Testis (tissue), 3 donors: ENCODE measurements around the gene COL12A1. TPM values are rescaled to one million over a fixed set of nuclear protein-coding genes. Genes with fewer than 3 reads are reported as not detected.

Experiments used
- DNase-seq: peaks from one replicate; pipeline ENCODE4 v3.0.0-alpha.2; 2019
- H3K27ac ChIP-seq, 2 donors: fragments of 200-600 bp; sonication (generic); one replicate each; pipeline ENCODE4 v1.5.1; 2019
- H3K27me3 ChIP-seq: fragments of 200-600 bp; sonication (generic); one replicate; pipeline ENCODE4 v1.5.1; 2019
- H3K36me3 ChIP-seq: fragments of 200-600 bp; sonication (generic); one replicate; pipeline ENCODE4 v1.5.1; 2017; ENCODE audit warnings: low read depth; ENCODE audit errors: missing control alignments
- H3K4me1 ChIP-seq: fragments of 200-600 bp; sonication (generic); one replicate; pipeline ENCODE4 v1.5.1; 2019
- H3K4me3 ChIP-seq, 2 donors: fragments of 200-600 bp; sonication (generic); one replicate each; pipeline ENCODE4 v1.5.1; 2017 to 2019
- H3K9me3 ChIP-seq: fragments of 200-600 bp; sonication (generic); one replicate; pipeline ENCODE4 v1.5.1; 2017
- POLR2A ChIP-seq: fragments of 450-650 bp; IDR thresholded peaks from one replicate; pipeline ENCODE4 v1.6.1; 2017; ENCODE audit warnings: antibody characterized with exemption, mild to moderate bottlenecking, moderate library complexity
- whole genome bisulfite sequencing, 2 donors: methylation state at CpG; one replicate each; pipeline ENCODE4 v1.1.5; 2018; 5-methylcytosine and 5-hydroxymethylcytosine counted together
- intact Hi-C: fragments of 100-400 bp; cut with DNase I; formaldehyde crosslinking; loops from one replicate; pipeline ENCODE4 v1.15.1; 2023; ENCODE audit warnings: low total_unique reads
- polyA plus RNA-seq: library from polyadenylated mRNA; stranded (reverse); fragments of 350-450 nt; fragmentation: Illumina TruSeq; extraction: RNeasy Lipid Tissue Mini Kit (QIAGEN cat#74804); gene quantifications from one replicate; pipeline ENCODE4 v1.2.3, GENCODE V29; 2014; ENCODE audit warnings: low read depth, low replicate concordance; ENCODE audit not compliant: insufficient read depth
- total RNA-seq, 2 donors: library from RNA; depleted of rRNA; stranded (reverse); fragments of >200 nt; gene quantifications; one replicate each; pipeline ENCODE4 v1.2.3, GENCODE V29; 2016
- TF ChIP-seq, protein P1 (sequence below), 3 experiments: fragments of 450-650 bp in 2 of 3; fragments of 200-600 bp in 1 of 3; sonication (generic) in 1 of 3; IDR thresholded peaks; one replicate each; pipeline ENCODE4 v1.5.1; 2016 to 2019; ENCODE audit warnings: antibody characterized with exemption in 3 of 3, mild to moderate bottlenecking in 2 of 3, moderate library complexity in 1 of 3

COL12A1 gene
- total and polyA plus RNA-seq, 3 donors from 2014 or later, result 11.4 to 27.3 (median 13.6) TPM

GRCh38 chr6:75085931-75086635 lies 119.8 kb downstream of the COL12A1 start:
- DNase-seq, result no peak
- no peaks in the 10 kb centered on the region for H3K27me3 ChIP-seq
- intact Hi-C loops, result no loop called here
- WGBS, 2 donors, result 77 to 85% methylated on average over 13 of the region's 13 CpGs
- no peak overlapping the region for H3K4me3 ChIP-seq
- no peaks in the 10 kb centered on the region for H3K36me3 ChIP-seq
- no peak for TF ChIP-seq POLR2A
- TF ChIP-seq, protein P1, sequence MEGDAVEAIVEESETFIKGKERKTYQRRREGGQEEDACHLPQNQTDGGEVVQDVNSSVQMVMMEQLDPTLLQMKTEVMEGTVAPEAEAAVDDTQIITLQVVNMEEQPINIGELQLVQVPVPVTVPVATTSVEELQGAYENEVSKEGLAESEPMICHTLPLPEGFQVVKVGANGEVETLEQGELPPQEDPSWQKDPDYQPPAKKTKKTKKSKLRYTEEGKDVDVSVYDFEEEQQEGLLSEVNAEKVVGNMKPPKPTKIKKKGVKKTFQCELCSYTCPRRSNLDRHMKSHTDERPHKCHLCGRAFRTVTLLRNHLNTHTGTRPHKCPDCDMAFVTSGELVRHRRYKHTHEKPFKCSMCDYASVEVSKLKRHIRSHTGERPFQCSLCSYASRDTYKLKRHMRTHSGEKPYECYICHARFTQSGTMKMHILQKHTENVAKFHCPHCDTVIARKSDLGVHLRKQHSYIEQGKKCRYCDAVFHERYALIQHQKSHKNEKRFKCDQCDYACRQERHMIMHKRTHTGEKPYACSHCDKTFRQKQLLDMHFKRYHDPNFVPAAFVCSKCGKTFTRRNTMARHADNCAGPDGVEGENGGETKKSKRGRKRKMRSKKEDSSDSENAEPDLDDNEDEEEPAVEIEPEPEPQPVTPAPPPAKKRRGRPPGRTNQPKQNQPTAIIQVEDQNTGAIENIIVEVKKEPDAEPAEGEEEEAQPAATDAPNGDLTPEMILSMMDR (IDR thresholded peaks at IDR 0.05), result no peak
- H3K27ac ChIP-seq, result no peak overlapping the region
- H3K4me1 ChIP-seq, result peaks cover 4% of the 10 kb centered on the region
- H3K9me3 ChIP-seq, result no peaks in the 10 kb centered on the region

- peaks cover 4% of the 10 kb centered on the region for H3K4me1 ChIP-seq
- TF ChIP-seq POLR2A, result no peak
- TF ChIP-seq, protein P1 (IDR thresholded peaks at IDR 0.05), result no peak
- peak overlapping the region; percentile 7 to 53 for H3K4me3 ChIP-seq
- intact Hi-C loops, result no loop called here
- H3K9me3 ChIP-seq, result no peaks in the 10 kb centered on the region
- DNase-seq, result peak; percentile 69
- H3K27ac ChIP-seq, result no peak overlapping the region
- H3K27me3 ChIP-seq, result no peaks in the 10 kb centered on the region
- no peaks in the 10 kb centered on the region for H3K36me3 ChIP-seq
- 9 to 12% methylated on average over 11 to 33 of the region's 33 CpGs for WGBS, 2 donors
Measured at GRCh38 chr6:75084872-75085381, 120.9 kb downstream of the COL12A1 start.

GRCh38 chr6:75084018-75084417 lies 121.8 kb downstream of the COL12A1 start:
- no peak for DNase-seq
- no peaks in the 10 kb centered on the region for H3K36me3 ChIP-seq
- intact Hi-C loops, result no loop called here
- 72 to 78% methylated on average over 4 of the region's 4 CpGs for WGBS, 2 donors
- no peak overlapping the region for H3K27ac ChIP-seq
- H3K4me3 ChIP-seq, result no peak overlapping the region
- TF ChIP-seq POLR2A, result no peak
- TF ChIP-seq, protein P1 (IDR thresholded peaks at IDR 0.05), result no peak
- no peaks in the 10 kb centered on the region for H3K9me3 ChIP-seq
- H3K4me1 ChIP-seq, result peaks cover 4% of the 10 kb centered on the region
- no peaks in the 10 kb centered on the region for H3K27me3 ChIP-seq

- Histone ChIP-seq H3K36me3 (no peaks in the 10 kb centered on the region), H3K27me3 (no peaks in the 10 kb centered on the region), H3K27ac (no peak overlapping the region), H3K9me3 (no peaks in the 10 kb centered on the region), H3K4me3 (no peak overlapping the region), H3K4me1 (peaks cover 4% of the 10 kb centered on the region)
- intact Hi-C loops, result no loop called here
- DNase-seq, result no peak
- TF ChIP-seq, protein P1 (IDR thresholded peaks at IDR 0.05), result no peak
- no peak for TF ChIP-seq POLR2A
Measured at GRCh38 chr6:75081921-75082320, 123.9 kb downstream of the COL12A1 start.

DNA sequence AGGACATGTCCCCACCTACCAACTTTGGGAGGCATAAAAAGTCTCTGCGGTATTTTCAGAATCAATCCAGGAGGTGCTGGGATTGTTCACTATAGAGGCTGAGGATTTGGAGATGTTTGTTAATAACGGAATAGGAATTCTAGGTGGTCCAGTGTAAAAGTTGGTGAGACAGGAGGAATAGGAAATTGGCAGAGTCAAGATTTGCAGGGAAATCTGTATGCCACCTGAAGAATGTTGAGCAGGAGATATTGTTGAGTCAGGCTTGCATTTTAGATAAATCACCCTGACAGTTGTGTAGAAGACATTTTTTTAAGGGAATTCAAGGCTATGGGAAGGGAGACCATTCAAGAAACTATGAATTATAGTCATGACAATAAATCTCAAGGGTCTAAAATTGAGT lies 124.8 kb downstream of the COL12A1 start:
- Histone ChIP-seq H3K27ac (no peak overlapping the region), H3K36me3 (no peaks in the 10 kb centered on the region), H3K4me3 (no peak overlapping the region), H3K27me3 (no peaks in the 10 kb centered on the region), H3K9me3 (no peaks in the 10 kb centered on the region), H3K4me1 (peaks cover 4% of the 10 kb centered on the region)
- intact Hi-C loops, result no loop called here
- TF ChIP-seq, protein P1 (IDR thresholded peaks at IDR 0.05), result no peak
- no peak for DNase-seq
- 95 to 100% methylated on average over 2 of the region's 2 CpGs for WGBS, 2 donors
